ENCODE measurements around the gene PCBP1. TPM values are rescaled to one million over a fixed set of nuclear protein-coding genes. Genes with fewer than 3 reads are reported as not detected.

Gene PCBP1
- total and polyA plus RNA-seq, 9 of the 15 experiments (the other 6 are each of a cell fraction or from before 2014, with no cell fraction given): 19.2 to 407 (median 78.1) TPM

- TF ChIP-seq MNT (conservative IDR thresholded peaks at IDR 0.05) (no peak), RHOXF2B (CRISPR knock-in tag; conservative IDR thresholded peaks at IDR 0.05) (no peak), CBX1 (IDR thresholded peaks at IDR 0.05; ENCODE audit: low read depth) (no peak), JUND (IDR thresholded peaks at IDR 0.05; ENCODE audit: borderline replicate concordance, low read depth, low read length) (no peak), JUND (tag; IDR thresholded peaks at IDR 0.05; ENCODE audit: borderline replicate concordance, low read depth, low read length) (0 out of 3 replicates have a peak, but pooled peaks have one; percentile 5), TEAD1 (CRISPR knock-in tag; IDR thresholded peaks at IDR 0.05) (0 out of 4 replicates have a peak, but pooled peaks of 1 of the 2 experiments have one; percentile 47), CHD1 (IDR thresholded peaks at IDR 0.05; ENCODE audit: low read length) (peak; percentile 19), HCFC1 (IDR thresholded peaks at IDR 0.05; ENCODE audit: low read depth, low read length) (no peak), POLR2AphosphoS5 (IDR thresholded peaks at IDR 0.05; ENCODE audit: control insufficient read depth, insufficient read depth, low read depth, low read length) (no peak), CUX1 (CRISPR knock-in tag; IDR thresholded peaks at IDR 0.05) (no peak), RBM15 (IDR thresholded peaks at IDR 0.05; ENCODE audit: insufficient read depth, low read length) (no peak), FOXK2 (conservative IDR thresholded peaks at IDR 0.05 in 1 of 2, IDR thresholded peaks at IDR 0.05 in 1 of 2; ENCODE audit: low read depth in 2 of 2) (peak; percentile 38 to 50; a peak in 1 of 4 replicates), SIRT6 (IDR thresholded peaks at IDR 0.05; ENCODE audit: low read depth, low read length) (no peak), SLC30A9 (CRISPR knock-in tag; IDR thresholded peaks at IDR 0.05) (no peak), HDAC8 (tag; IDR thresholded peaks at IDR 0.05) (no peak), XRCC3 (IDR thresholded peaks at IDR 0.05) (no peak), COPS2 (conservative IDR thresholded peaks at IDR 0.05) (no peak), HOXB6 (CRISPR knock-in tag; IDR thresholded peaks at IDR 0.05; ENCODE audit: borderline replicate concordance) (no peak), POLR3G (IDR thresholded peaks at IDR 0.05; ENCODE audit: extremely low read depth, insufficient read length, insufficient replicate concordance) (no peak), C11orf30 (IDR thresholded peaks at IDR 0.05; ENCODE audit: low read depth) (no peak), KDM1A (IDR thresholded peaks at IDR 0.05) (peak in 1 of 2 experiments; percentile 20; a peak in 2 of 4 replicates)
These were observed 36.5 kb downstream of the PCBP1 start (continued) for GRCh38 chr2:70123829-70124116.

Measured in K562 (cell line).